COR-L47 (cell line): ENCODE measurements around the gene OBP2B.
"Not testable (repeated sequence)": the region's sequence is repeated elsewhere in the genome, so short reads cannot be mapped to it uniquely, and the experiment has no call there.

Source experiments
- DNase-seq: peaks from one replicate; lab custom pipeline; 2025; lab: John Stamatoyannopoulos, UW

The OBP2B gene

DNA sequence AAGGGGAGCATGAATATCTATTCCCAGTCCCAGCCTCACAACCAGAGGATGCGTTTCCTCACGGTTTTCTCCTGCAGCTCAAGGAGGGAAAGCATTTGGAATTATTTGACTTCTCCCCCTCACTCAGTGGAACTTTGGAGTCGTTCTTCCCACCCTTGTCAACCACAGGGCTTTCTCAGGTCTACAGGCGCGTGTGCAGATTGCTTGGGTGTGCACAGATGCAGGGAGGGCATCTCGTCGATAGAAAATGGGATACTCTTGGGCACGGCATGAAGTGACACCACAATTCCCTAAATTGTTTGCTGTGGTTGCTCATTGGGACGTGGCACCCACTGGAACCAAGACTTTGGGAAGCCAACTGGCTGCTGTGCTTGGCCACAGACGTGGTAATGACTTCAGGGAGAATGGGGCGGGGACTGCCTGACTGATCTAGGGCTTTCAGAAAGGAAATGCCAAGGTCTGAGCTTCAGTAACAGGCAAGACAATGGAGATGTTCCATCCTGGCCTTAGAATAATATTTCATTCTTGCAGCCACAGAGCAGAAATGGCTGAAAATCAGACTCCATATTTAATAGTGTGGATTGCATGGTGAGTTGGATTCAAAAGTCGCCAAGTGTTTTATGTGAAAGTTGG lies 12.2 kb upstream of the OBP2B start:
- no peak for DNase-seq

DNA sequence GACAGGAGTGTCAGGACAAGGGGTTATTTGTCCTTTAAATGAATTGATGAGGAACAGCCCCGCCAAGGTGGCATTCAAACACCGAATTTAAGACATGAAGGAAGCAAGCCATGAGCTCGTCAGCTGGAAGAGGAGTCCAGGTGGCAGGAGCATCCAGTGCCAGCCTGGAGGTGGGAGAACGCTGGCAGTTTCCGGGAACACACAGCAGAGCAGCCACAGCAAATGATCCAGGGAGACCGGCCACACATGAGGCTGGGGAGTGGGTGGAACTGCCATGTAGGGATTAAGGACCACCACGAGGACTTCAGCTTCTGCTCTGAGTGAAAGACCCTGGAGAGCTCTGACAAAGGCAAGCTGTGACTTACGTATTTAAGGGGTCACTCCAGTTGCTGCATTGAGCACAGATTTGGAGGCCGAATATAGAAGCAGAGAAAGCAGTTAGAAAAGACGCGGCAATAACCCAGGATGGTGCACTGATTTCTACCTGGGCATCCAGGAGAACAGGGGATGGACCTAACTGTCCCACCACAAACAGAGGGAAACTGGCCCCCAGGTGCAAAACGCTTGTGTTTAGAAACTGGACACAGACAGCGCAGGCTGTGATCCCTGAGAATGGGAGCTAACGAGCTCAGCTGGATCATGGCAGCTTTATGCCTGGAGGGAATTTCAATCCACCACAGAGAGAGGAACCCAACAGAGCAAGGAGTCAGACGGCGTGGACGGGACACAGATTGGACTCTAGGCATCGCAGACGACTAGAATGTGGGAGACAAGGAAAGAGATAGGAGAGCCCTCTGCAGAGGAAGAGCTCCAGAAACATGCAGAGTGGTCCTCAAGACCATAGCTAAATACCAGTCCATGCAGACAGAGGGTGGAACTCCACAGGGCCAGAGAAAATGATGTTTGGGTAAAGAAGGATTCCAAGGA lies 9.3 kb upstream of the OBP2B start:
- not testable (repeated sequence) for DNase-seq

DNA sequence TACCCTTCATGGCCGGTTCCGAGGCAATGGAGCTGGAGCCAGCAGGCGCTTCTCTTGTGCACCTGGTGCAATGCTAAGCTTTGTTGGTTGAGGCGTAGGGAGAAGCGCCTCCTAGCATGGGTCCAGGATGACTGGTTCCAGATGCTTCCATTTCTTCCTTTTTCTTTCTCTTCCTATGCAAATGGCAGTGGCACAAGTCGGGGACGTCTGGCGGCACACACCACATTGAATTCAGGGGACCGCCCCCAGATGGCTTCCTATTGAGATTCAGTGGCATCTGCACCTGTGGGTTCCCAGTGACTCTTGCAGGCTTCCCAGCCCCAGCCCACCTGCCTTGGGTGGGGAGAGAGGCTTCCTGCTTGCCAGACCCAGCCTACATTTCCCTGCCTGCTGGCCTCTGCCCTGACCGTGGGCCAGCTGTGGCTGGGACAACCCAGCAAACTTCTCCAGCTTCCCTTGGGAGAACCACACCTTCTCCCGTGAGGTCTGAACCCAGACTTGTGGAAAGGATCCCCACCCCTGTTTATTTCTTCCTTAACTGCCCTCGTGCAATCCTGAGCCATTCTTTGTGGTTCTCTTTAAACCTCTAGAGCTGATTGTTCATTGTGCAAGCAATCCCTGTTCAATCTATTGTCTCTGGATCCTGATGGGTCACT lies 8.4 kb upstream of the OBP2B start:
- not testable (repeated sequence) for DNase-seq

DNA sequence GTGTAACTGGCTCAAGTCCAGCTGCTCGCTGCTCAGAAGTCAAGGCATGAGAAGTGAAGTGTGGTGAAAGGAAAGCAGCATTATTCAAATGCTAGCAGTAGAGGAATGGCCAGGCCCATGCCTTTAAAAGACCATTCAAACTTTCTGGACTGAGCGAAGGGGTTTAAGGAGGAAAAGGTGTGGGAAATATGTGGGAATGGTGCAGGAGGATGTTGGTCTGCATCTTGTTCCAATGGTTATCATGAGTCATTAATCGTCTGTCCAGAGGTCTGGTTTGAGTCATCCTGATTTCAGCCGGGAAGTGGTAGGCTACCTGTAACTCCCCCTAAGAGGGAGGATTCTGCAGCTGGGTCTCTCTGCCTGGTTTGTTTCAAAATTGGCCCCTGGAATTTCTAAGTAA lies 5.2 kb upstream of the OBP2B start:
- not testable (repeated sequence) for DNase-seq

DNA sequence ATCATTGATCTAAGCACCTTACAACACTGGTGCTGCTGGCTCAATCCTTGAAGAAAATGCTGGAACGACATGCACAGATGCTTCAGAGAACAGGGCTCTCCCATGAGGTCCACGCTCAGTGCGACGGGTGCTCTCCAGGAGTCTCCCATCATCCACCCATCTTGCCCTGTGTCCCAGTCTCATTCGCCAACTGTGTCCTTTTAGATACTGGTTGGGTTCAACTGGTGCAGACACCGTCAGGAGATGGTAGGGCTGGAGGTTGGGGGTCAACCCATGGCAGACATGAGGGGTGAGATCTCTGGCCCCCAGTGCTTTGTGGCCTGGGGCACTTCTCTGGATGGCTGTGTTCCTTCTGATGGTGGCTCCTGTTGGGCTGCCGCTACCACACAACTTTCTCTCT lies 1.6 kb upstream of the OBP2B start:
- DNase-seq, result no peak

DNA sequence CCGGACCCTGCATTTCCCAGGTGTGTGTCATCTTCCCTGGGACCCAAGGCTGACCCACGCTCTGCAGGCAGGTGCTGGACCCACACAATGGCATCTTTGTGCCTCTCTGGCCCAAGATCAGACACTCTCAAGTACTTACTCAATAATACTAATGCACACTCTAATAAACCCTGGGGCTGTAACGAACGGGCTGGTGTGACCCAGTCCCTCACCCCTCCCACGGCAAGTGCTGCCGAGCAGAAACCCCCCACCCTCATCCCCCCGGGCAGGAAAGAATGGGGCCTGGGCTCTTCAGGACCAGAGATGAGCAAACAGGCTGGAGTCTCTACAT lies 1.1 kb upstream of the OBP2B start:
- DNase-seq, result no peak

DNA sequence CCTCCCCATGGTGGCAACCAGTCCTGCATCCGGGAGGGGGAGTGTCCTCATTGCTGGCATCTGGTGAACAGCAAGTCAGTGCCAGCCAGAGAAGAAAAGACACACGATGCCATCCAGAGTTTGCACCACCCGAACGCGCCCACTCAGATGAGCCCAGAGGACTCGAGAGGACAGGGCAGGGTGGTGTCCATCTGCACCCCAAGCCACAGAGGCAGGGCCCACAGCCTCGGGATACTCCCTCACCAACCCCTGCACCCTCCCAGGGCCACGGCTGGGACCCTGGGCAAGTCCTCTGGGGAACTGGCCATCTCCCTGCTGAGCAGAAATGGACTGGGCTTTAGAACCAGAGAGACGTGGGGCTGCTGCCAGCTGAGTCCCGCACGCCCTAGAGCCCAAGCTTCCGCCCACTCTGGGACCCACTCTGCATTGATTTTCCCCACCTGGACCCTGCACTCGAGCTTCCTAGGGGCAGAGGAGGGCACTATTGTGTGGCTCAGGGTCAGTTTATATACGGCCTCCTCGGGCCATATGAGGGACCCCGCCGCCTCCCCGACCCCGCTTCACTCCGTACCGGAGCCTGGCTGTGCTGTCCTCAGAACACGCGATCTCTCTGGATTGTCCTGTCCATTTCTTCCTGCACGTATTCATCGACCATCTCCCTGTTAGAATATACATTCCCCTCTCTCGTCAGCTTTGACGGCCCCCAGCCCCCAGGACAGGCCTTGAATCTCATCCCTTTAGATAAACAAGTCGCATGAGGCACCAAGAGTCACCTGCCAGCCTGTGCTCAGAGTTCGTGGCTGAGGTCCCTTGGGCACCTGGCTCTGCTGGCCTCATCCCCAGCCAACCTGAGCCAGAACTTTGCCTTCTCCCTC lies 514 bp upstream of the OBP2B start:
- DNase-seq, result not testable (repeated sequence)

DNA sequence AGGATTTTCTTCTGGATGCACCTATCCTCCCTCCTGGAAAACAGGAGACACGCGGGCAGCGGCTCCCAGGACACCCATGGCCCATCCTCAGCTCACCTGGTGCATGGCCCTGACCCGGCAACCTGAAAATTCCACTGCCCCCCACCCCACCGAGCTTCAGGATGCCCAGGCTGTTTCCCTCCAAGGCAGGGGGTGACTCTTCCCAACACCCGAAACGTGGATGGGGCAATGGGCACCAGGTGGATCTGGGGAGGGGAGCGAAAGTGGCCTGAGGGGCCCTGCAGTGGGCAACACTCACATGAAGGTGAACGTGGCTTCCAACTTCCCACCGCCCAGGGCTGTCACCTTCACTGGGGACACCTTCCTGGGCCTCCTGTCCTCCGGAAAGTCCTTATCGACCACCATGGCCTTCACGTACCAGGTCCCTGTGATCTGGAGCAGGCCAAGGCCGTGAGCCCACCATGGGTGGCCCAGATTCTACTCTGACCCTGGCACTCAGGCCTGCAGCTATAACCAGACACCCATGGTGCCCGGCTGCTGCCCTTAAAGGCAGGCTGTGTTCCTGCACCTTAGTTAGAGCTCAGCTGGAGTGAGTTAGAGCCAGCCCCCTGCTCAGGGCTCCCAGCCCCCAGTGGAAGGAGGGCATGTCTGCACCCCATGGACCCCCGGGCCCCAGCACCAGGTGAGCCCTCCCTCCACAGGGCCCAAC lies 725 bp downstream of the OBP2B start:
- not testable (repeated sequence) for DNase-seq

DNA sequence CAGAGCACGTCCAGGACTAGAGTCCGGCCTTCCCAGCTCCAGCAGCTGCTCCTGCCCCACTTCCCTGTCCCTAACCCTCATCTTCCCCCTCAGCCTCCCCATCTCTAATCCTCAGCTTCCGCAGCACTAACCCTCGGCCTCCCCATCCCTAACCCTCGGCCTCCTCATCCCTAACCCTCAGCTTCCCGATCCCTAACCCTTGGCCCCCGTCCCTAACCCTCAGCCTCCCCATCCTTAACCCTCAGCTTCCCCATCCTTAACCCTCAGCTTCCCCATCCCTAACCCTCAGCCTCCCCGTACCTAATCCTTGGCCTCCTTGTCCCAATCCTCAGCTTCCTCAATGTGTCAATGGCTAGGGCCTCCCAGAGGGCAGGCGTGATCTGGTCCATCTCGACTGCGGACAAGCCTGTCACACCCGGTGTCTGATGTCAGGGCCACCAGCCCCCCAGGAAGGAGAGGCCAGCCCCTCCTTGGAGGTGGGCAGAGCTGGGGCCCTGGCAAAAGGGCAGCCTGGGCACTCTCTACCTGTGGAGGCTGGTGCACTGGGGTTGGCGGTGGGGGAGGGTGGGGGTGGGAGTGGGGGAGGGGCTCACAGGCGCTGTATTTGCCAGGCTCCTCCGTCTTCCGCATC lies 1.4 kb downstream of the OBP2B start:
- no peak for DNase-seq

DNA sequence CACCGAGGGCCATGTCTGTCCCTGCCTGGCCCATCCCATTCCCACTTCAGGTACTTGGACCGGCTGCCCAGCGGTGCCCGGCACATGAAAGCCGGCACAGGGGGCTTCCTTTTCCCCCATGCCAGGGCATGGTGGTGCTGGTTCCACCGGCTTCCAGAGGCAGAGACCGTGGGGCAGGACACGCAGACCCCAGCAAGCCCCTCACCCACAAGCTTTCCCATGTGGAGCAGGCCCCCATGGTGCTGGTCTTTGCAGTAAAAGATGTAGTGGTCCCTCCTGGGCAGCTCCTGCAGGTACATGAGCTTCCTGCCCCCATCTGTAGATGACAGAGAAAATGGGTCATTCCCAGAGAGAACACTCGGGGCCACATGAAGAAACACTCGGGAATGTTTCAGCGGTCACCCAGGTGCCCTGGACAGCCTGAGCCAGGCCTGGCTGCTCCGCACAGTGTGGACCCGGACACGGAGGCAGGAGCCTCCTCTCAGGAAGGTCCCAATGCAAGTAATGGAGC lies 2.0 kb downstream of the OBP2B start:
- no peak for DNase-seq

DNA sequence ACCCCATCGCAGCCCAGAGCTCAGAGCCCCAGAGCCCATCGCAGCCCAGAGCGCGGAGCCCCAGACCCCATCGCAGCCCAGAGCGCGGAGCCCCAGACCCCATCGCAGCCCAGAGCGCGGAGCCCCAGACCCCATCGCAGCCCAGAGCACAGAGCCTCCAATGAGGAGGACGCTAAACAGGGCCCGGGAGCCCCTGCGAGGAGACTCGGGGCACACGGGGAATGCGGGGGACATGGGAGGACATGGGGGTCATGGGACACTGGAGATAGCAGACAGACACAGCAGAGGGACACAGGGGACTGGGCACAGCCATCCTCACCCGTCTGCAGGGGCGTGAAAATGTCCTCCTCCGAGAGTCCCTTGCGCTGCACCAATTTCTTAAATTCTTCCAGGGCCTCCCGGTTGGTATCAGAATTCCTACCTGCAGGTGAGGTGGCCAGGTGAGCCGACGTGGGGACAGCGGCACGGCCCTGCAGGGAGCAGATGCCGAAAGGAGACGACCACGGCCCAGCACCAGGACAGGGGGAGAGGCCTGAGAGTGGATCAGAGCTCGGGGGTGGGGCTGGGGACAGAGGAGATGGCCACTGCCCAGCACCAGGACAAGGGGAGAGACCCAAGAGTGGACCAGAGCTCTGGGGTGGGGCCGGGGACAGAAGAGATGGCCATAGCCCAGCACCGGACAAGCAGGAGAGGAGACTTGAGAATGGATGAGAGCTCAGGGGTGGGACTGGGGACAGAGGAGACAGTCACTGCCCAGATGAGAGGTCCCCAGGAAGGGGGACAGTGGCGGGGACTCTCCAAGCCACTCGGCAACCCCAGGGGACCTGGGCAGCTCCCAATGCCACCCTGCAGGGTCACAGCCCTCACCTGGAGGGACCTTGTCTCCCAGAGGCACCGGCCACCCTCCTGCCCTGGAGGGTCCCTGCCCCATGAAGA lies 2.8 kb downstream of the OBP2B start:
- no peak for DNase-seq

DNA sequence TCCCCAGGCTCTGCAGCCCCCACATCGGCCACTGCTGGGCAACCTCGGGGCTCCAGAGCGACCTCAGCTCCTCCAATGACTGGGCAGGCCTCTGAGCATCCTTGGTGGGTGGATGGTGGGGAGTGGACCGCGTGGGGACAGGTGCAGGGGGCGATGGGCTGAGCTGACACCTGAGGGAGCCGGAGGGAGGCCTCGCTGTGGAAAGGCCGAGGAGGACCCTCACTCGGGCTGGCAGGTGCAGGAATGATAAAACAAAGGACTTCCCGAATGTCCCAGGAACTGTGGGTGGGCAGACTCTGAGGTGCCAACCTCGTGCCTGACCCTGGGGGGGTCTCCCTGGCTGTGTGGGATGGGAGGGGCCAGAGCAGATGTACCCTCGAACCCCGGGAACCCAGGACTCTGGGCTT lies 3.6 kb downstream of the OBP2B start:
- not testable (repeated sequence) for DNase-seq

DNA sequence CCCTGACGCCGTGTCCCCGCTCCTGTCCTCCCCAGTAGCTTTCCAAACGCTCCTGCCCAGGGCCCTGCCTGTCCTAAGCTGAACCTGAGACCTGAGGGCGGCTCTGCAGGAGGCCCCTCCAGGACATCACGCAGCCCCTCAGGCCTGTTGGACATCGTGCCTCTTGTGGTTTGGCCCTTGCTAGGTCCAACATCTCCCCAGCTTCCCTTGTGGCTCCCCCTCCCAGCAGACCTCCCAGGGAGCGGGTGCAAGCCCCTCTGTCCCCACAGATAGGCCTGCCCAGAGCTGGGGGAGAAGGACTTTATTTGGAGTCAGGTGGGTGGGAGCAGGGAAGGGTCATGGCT lies 4.1 kb downstream of the OBP2B start:
- DNase-seq, result no peak

DNA sequence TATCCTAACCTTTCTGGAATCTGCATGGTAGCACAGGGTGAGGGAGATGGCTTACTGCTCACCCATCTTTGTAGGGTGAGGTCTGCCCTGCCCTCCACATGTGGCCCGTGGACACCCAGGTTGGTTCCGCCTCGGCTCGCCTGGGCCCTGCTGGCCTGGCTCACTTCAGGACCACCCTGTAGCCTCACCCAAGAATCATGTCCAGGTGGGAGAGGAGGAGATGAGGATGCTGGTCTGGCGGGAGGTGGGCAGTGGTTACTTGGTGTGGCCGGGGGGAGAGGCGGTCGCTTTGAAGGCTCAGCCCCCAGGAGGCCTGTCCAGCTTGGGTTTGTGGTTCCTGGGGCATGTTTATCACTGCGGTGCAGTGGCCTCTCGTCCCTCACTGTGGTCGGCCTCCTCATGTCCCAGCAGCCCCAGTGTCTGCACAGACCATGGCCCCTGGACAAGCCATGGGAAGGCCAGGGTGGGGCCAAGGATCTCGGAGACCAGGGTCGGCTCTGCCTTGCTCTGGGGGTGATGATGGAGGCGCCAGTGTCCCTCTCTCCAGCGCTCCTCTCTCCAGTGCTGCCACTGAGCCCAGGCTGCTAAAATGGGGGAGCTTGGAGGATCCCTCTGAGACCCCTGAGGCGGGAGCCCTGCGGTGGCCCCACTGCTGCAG lies 4.6 kb downstream of the OBP2B start:
- no peak for DNase-seq

DNA sequence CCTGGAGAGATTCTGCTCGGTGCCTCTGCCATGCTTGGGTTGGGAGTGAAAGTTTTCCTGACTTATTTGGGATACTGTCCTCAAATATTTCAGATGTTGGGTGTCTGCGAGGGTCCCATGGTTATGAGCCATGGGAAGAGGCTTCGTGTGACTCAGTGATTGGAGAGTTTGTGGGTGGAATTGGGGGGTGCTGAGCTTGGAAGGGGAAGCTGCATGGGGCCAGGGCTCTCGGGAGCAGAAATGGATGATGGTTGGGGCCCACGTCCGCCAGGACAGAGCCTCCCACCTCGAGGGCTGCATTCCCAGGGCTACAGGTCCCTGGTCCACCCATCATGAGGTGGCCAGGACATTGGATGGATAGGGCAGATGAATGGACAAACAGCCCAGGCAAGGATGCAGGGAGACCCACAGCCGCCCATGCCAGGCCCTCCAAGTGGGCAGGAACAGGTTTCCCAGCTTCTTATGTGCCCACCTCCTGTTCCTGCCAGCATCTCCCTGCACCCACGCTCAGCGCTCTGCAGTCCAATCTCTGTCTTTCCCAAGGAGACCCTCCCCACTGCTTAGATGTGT lies 5.5 kb downstream of the OBP2B start:
- DNase-seq, result no peak

DNA sequence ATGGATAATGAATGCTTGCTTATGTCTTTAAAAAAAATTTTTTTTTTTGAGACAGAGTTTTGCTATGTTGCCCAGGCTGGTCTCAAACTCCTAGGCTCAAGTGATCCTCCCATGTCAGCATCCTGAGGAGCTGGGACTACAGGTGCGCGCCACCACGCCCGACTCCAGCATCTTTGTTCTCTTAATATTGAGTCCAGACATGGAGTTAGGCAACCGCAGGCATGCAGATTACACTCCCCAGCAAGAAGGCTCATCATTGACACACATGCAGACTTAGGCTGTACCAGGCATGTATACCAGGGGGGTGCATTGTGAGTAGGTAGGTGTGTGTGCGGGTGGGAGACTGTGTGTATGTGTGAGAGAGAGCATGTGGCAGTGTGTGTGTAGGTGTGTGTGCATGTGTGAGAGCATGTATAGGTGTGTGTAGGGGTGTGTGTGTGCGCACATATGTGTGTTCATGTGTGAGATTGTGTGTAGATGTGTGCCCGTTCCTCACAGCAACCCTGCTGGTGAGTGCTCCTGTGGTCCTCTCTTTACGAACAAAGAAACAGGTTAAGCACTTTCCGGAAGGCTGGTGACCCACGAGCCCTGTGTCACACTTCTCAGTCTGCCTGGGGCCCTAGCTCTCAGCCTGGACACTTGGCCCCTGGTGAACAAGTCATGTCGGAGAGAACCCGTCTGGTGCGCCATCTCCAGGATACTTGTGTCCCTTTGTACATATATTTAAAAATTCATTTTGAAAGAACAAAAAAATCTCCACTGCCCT lies 6.2 kb downstream of the OBP2B start:
- no peak for DNase-seq

DNA sequence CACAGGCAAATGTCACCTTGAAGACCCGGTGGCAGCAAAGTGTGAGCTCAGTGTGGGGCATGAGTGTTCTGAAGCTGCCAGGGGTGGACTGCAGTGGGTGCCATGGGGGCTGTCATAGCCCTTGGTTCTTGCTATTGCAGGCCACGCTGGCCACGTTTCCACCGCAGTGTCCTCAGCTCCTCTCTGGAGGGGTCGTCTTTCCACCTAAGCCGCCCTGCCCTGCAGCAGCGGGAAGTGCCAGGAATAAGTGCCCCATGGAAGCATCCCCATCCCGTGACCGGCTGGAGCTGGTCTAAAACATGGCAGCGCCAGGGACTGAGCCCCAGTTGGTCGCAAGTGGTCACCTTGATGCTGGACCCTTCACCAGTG lies 6.9 kb downstream of the OBP2B start:
- no peak for DNase-seq
